AG09319 (cell line): ENCODE results near the gene ATXN1.
A peak's percentile ranks its signal among the peaks of the same experiment; 100 is the strongest.

ENCODE experiments used
- DNase-seq: peaks from one replicate; pipeline ENCODE4 v3.0.0-alpha.2; 2010; ENCODE audit warnings: low read depth; ENCODE audit errors: extremely low read depth
- TF ChIP-seq, protein P1 (sequence below): IDR thresholded peaks from 2 replicates; pipeline ENCODE4 v1.5.1; 2011; ENCODE audit warnings: low read depth, mild to moderate bottlenecking, inconsistent platforms, low read length, moderate library complexity

ATXN1 gene

DNA sequence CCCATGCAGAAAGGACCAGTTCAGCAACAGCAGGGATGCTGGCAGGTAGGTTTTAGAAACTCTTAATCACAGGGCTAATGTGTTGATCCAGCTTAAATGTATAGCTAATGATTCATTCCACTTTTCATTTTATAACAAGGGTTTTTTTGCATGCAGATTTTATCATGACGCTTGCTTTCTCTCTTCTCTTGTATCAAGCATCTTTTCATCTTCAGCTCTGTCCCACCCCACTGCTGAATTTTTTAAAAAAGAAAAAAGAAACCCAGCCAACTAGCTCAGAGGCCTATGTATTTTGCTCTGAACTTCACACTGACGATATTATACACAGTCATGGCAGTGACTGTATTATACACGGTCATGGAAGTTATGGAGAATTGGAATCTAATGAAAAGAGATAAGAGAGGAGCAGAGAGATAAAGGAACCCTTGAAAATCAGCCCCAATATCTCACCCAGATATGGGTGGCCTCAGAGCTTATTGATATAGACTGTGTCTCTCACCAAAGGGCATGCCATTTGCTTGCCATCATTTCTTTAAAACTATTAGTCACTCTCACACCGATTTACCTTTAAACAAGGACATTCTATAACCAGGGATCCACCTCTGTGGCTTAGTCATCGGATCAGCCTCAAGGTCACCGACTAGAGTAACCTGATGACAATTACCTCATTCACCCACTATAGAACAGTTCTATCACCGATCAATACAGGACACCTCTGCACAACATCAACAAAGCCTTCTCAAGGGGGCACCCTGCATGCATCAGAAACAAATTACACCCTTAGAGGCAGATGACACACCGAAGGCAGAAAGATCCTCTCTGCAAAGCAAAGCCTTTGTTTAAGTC lies 222.0 kb downstream of the ATXN1 start:
- TF ChIP-seq, protein P1, sequence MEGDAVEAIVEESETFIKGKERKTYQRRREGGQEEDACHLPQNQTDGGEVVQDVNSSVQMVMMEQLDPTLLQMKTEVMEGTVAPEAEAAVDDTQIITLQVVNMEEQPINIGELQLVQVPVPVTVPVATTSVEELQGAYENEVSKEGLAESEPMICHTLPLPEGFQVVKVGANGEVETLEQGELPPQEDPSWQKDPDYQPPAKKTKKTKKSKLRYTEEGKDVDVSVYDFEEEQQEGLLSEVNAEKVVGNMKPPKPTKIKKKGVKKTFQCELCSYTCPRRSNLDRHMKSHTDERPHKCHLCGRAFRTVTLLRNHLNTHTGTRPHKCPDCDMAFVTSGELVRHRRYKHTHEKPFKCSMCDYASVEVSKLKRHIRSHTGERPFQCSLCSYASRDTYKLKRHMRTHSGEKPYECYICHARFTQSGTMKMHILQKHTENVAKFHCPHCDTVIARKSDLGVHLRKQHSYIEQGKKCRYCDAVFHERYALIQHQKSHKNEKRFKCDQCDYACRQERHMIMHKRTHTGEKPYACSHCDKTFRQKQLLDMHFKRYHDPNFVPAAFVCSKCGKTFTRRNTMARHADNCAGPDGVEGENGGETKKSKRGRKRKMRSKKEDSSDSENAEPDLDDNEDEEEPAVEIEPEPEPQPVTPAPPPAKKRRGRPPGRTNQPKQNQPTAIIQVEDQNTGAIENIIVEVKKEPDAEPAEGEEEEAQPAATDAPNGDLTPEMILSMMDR: no peak
- no peak for DNase-seq

DNA sequence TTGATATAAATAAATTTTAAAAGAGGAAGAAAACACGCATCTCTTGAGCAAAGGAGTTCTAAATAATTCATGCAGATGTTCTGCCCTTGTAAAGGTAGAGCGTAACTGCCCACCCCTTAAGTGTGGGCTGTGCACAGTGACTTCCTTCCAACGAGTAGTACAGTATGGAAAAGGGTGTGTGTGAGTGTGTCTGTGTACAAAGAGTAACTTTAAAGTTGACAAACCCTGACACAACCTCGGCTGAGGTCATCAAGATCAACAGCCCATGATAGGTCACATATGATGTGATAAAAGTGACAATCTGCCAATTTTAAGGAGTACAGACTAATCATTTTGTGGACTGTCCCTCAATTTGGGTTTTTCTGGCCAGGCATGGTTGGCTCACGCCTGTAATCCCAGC lies 225.7 kb downstream of the ATXN1 start:
- no peak for DNase-seq
- TF ChIP-seq, protein P1: no peak

DNA sequence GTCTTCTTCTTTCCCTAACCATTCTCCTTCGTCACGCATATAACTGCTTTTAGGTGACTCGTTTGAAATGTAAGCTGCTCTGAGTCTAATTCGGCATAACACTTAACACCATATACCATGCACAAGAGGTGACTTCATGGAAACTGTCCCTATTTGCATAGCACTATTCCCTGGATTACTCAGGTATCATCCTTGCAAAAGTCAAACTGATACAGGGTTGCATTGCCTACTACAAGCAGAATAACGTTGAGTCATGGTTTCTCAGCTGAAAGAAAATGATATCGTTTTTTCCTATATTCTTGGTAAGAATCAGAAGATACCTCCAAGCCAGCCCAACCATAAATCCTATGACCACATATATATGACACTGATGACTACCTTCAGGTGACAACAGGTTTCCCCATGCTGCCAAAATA lies 227.5 kb downstream of the ATXN1 start:
- no peak for DNase-seq

DNA sequence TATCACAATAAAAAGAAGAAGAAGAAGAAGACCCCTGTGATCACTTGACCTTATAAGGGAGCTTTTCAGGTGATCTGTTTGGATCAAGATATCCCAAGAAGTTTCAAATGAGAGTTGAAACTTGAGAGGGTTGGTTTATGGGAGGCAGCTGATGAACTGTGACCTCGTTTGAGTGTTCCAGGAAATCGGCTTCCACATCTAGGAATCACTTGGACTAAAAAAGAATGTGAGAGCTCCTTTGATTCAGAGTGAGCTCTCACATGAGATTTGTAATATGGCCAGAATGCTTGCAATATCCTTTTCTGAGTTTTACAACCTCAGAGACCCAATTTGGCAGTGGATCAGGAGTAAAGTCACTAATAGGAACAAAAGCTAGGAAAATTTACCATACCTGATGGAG lies 228.1 kb downstream of the ATXN1 start:
- DNase-seq: no peak
- TF ChIP-seq, protein P1: no peak

More for the DNA sequence above, 227.5 kb downstream of the ATXN1 start:
- TF ChIP-seq, protein P1: no peak

DNA sequence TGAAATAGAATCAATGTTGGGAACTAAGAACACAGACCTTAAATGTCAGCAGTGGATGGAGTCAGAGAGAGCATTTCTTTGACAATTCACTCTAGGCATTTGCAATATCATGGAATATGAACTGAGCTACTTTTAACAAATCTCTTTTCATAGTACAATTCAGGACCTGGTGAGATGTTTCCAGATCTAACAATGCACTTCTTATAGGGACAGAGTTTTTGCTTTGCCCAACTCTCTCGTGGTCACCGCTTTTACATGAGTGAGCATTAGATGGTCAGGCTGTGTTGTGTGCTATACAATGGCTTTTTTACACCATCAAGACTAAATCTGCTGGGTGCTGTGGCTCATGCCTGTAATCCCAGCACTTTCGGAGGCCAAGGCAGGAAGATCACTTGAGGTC lies 233.6 kb downstream of the ATXN1 start:
- DNase-seq: no peak
- TF ChIP-seq, protein P1: no peak

DNA sequence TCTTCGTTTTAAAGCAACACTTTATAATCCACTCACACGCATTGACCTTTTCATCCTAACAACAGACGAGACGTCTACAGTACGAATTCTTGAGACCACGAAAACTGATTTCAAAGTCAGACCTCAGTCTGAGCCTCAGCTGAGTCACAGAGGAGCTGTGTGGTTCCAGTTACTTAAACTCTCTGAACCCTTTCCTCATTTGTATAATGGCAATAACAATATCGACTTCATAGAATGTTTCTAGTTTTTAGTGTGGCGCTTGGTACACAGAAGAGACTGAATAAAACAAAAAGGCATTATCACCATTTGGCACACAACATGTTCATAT lies 236.9 kb downstream of the ATXN1 start:
- TF ChIP-seq, protein P1: no peak
- DNase-seq: no peak

DNA sequence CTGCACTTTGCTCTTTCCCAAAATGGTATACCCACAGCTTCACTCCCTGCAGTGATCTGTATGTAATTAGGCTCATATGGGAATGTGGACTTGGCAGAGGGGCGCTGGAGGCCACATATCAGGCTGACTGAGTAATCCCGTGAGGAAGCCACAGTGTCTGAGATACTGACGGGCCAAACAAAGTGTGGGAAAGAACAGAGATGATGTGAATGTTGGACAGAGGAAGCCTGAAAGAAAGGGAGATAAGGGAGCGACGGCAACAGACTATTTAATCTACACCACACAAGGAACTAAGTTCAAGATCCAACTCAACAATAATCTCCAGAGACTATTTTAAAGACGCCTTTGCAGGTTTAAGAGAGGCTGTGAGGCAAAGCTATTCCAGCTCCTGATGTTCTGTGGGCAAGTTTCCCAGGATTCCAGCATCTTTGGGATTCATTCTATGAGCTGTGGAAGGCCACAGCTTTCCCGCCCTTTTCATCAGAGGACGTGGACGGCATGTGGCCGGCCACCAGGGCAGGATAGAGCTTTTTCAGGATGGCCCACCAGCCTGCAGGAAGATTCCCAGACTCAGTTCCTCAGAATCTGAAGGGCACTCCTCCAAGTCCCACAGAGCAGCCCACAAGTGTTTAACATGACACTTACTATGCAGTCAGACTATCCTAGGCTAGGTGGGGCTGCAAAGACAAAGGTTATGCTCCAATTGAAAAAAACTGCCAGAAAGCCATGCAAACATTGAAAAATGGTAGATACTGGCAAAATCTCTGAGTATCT lies 237.5 kb downstream of the ATXN1 start:
- DNase-seq: peak; percentile 74
- TF ChIP-seq, protein P1: no peak
